Hematopoietic multipotent progenitor cell treated with erythropoietin and hydrocortisone succinate and interleukin-3 and kit ligand, for 15 days (in vitro differentiated cells): ENCODE data around the gene PLA2G4B.

Experiments
- DNase-seq: peaks from one replicate; pipeline ENCODE4 v3.0.0-alpha.2; 2015; ENCODE audit warnings: low spot score

Gene PLA2G4B

GRCh38 chr15:41838400-41838897 is at the start of gene PLA2G4B:
TSS of gene PLA2G4B (plus strand) at chr15:41838847. CDS start at chr15:41838914, 67 bp downstream.
- no peak for DNase-seq

GRCh38 chr15:41789236-41789635 is 49.4 kb upstream of the PLA2G4B start:
- no peak for DNase-seq

GRCh38 chr15:41789662-41790061 is 49.0 kb upstream of the PLA2G4B start:
- DNase-seq, result no peak

GRCh38 chr15:41790169-41790568 is 48.5 kb upstream of the PLA2G4B start:
- DNase-seq, result no peak

- no peak for DNase-seq
These were observed 47.7 kb upstream of the PLA2G4B start for GRCh38 chr15:41790756-41791546.

GRCh38 chr15:41791547-41791937 is 47.1 kb upstream of the PLA2G4B start:
- no peak for DNase-seq

- DNase-seq, result no peak
These were observed 46.5 kb upstream of the PLA2G4B start for GRCh38 chr15:41792000-41792637.

- no peak for DNase-seq
These were observed 44.6 kb upstream of the PLA2G4B start for GRCh38 chr15:41794081-41794480.

GRCh38 chr15:41795996-41796856 is 42.4 kb upstream of the PLA2G4B start:
- DNase-seq, result no peak

- no peak for DNase-seq
These were observed 41.3 kb upstream of the PLA2G4B start for GRCh38 chr15:41797201-41797944.

- DNase-seq, result no peak
These were observed 39.8 kb upstream of the PLA2G4B start for GRCh38 chr15:41798607-41799487.

GRCh38 chr15:41799488-41799805 is 39.2 kb upstream of the PLA2G4B start:
- DNase-seq, result no peak

- no peak for DNase-seq
These were observed 37.5 kb upstream of the PLA2G4B start for GRCh38 chr15:41801185-41801584.

- DNase-seq, result no peak
These were observed 36.7 kb upstream of the PLA2G4B start for GRCh38 chr15:41801850-41802455.

GRCh38 chr15:41804361-41804760 is 34.3 kb upstream of the PLA2G4B start:
- DNase-seq, result no peak

GRCh38 chr15:41804916-41805666 is 33.6 kb upstream of the PLA2G4B start:
- DNase-seq, result no peak

GRCh38 chr15:41805711-41806110 is 32.9 kb upstream of the PLA2G4B start:
- DNase-seq, result no peak

- DNase-seq, result no peak
These were observed 32.1 kb upstream of the PLA2G4B start for GRCh38 chr15:41806291-41807181.

- no peak for DNase-seq
These were observed 29.5 kb upstream of the PLA2G4B start for GRCh38 chr15:41809121-41809520.
